OCI-LY7 (cell line): ENCODE results near the gene SLC25A26. TPM values are rescaled to one million over a fixed set of nuclear protein-coding genes. Genes with fewer than 3 reads are reported as not detected.
"Not testable (repeated sequence)": the region's sequence is repeated elsewhere in the genome, so short reads cannot be mapped to it uniquely, and the experiment has no call there.

Experiments used
- BruUV-seq: library from RNA; stranded (reverse); fragments of 400-500 nt; replicated peaks from 2 replicates; lab custom pipeline; 2021; lab: Mats Ljungman, UMichigan
- CTCF ChIA-PET: fragments of 300-600 bp; sonication (Branson Sonifier 250); formaldehyde crosslinking; loops from one replicate; lab custom pipeline; 2022; ENCODE audit warnings: antibody characterized with exemption; ENCODE audit not compliant: unreplicated experiment; lab: Charles Lee
- POLR2A ChIA-PET: fragments of 300-600 bp; sonication (Branson Sonifier 250); formaldehyde crosslinking; loops from one replicate; lab custom pipeline; 2022; ENCODE audit warnings: antibody characterized with exemption; lab: Charles Lee
- DNase-seq: peaks from one replicate; pipeline ENCODE4 v3.0.0-alpha.2; 2015; ENCODE audit warnings: low spot score
- H2AFZ ChIP-seq: fragments of 200-600 bp; sonication (generic), shearing (Covaris generic); 2 replicates; pipeline ENCODE4 v1.6.1; 2014; ENCODE audit warnings: mild to moderate bottlenecking, antibody characterized with exemption, low read length, moderate library complexity
- H3K27ac ChIP-seq: fragments of 200-600 bp; sonication (generic); 2 replicates; pipeline ENCODE4 v1.5.1; 2014; ENCODE audit warnings: mixed run types, low read depth, mild to moderate bottlenecking, moderate library complexity, low read length, inconsistent platforms; ENCODE audit not compliant: poor library complexity, severe bottlenecking
- H3K36me3 ChIP-seq: fragments of 200-600 bp; sonication (generic); 2 replicates; pipeline ENCODE4 v1.6.1; 2014; ENCODE audit warnings: mild to moderate bottlenecking, antibody characterized with exemption, low read length, moderate library complexity, mixed read lengths; ENCODE audit not compliant: insufficient read depth
- H3K4me1 ChIP-seq: fragments of 200-600 bp; sonication (generic); 2 replicates; pipeline ENCODE4 v1.5.1; 2014; ENCODE audit warnings: mild to moderate bottlenecking, low read length; ENCODE audit not compliant: insufficient read depth, poor library complexity, severe bottlenecking
- H3K4me2 ChIP-seq: fragments of 200-600 bp; sonication (generic); 2 replicates; pipeline ENCODE4 v1.6.1; 2014; ENCODE audit warnings: mild to moderate bottlenecking, low read length
- H3K4me3 ChIP-seq: fragments of 200-600 bp; sonication (generic); 2 replicates; pipeline ENCODE4 v1.5.1; 2014; ENCODE audit warnings: mild to moderate bottlenecking, low read depth, low read length; ENCODE audit not compliant: poor library complexity, severe bottlenecking
- H3K79me2 ChIP-seq: fragments of 200-600 bp; sonication (generic); 2 replicates; pipeline ENCODE4 v1.6.1; 2016; ENCODE audit warnings: low read depth, mild to moderate bottlenecking, low read length, moderate library complexity, mixed read lengths; ENCODE audit not compliant: insufficient read depth
- H3K9me2 ChIP-seq: fragments of 200-600 bp; sonication (generic); 2 replicates; pipeline ENCODE4 v1.6.1; 2016; ENCODE audit warnings: mild to moderate bottlenecking, low read length, mixed read lengths; ENCODE audit not compliant: insufficient read depth
- H3K9me3 ChIP-seq: fragments of 200-600 bp; sonication (generic); 2 replicates; pipeline ENCODE4 v1.6.1; 2014; ENCODE audit warnings: mild to moderate bottlenecking, mixed run types, low read length, mixed read lengths
- H4K20me1 ChIP-seq: fragments of 200-600 bp; sonication (generic); 2 replicates; pipeline ENCODE4 v1.6.1; 2014; ENCODE audit warnings: mild to moderate bottlenecking, antibody characterized with exemption, low read length, moderate library complexity, mixed read lengths; ENCODE audit not compliant: insufficient read depth
- CTCF ChIP-seq: fragments of 200-600 bp; sonication (generic); conservative IDR thresholded peaks from 2 replicates; pipeline ENCODE4 v1.5.1; 2014; ENCODE audit warnings: mild to moderate bottlenecking, antibody characterized with exemption, low read length, moderate library complexity, mixed read lengths
- EZH2phosphoT487 ChIP-seq: fragments of 200-600 bp; sonication (generic); IDR thresholded peaks from 2 replicates; pipeline ENCODE4 v1.6.1; 2018; ENCODE audit warnings: low read depth, borderline replicate concordance, mild to moderate bottlenecking, mixed run types, antibody characterized with exemption, low read length, moderate library complexity, mixed read lengths
- intact Hi-C: fragments of 100-400 bp; cut with micrococcal nuclease; formaldehyde crosslinking; loops from one replicate; pipeline ENCODE4 v1.10.0; 2022; ENCODE audit not compliant: unreplicated experiment
- total RNA-seq, 2 experiments: library from RNA; depleted of rRNA in 1 of 2; stranded (reverse); fragments of >200 nt in 1 of 2; shearing (Covaris generic) in 1 of 2; gene quantifications; 2 replicates each; pipeline ENCODE4 v1.2.3, GENCODE V29; 2014 to 2022

SLC25A26 gene
- total RNA-seq, 2 experiments from 2014 or later = 9.8 to 14.2 TPM

- Histone ChIP-seq H3K9me3 (peaks cover 14% of the 10 kb centered on the region), H3K36me3 (peaks cover 96% of the 10 kb centered on the region), H4K20me1 (peaks cover 5% of the 10 kb centered on the region), H3K4me1 (peaks cover 7% of the 10 kb centered on the region), H3K9me2 (no peaks in the 10 kb centered on the region), H2AFZ (no peak overlapping the region), H3K4me2 (no peak overlapping the region), H3K79me2 (peaks cover 44% of the 10 kb centered on the region), H3K27ac (no peak overlapping the region), H3K4me3 (no peak overlapping the region)
- POLR2A ChIA-PET = no interaction called here
- intact Hi-C loops = no loop called here
- BruUV-seq = no TSS peak
- TF ChIP-seq CTCF (no peak), EZH2phosphoT487 (no peak)
- no peak for DNase-seq
- CTCF ChIA-PET = no interaction called here
Observed at GRCh38 chr3:66416556-66417304, 195.9 kb downstream of the SLC25A26 start.

- Histone ChIP-seq H3K9me3 (peaks cover 29% of the 10 kb centered on the region), H3K4me3 (no peak overlapping the region), H2AFZ (no peak overlapping the region), H3K9me2 (no peaks in the 10 kb centered on the region), H3K36me3 (peaks cover 97% of the 10 kb centered on the region), H3K79me2 (peaks cover 54% of the 10 kb centered on the region), H3K4me1 (no peaks in the 10 kb centered on the region), H3K27ac (no peak overlapping the region), H4K20me1 (peaks cover 5% of the 10 kb centered on the region), H3K4me2 (no peak overlapping the region)
- DNase-seq = no peak
- intact Hi-C loops = no loop called here
- no peak for TF ChIP-seq EZH2phosphoT487
- no peak for TF ChIP-seq CTCF
- ChIA-PET POLR2A (no interaction called here), CTCF (no interaction called here)
- no TSS peak for BruUV-seq
Observed at GRCh38 chr3:66418475-66418931, 197.7 kb downstream of the SLC25A26 start.

GRCh38 chr3:66419036-66419435 is 198.2 kb downstream of the SLC25A26 start:
- no peak overlapping the region for H3K4me3 ChIP-seq
- ChIA-PET CTCF (no interaction called here), POLR2A (interaction anchor here (0.6 to 1.0 kb wide), 2 partner anchors 9 to 37 kb away, joined by 3 read pairs; no protein-coding TSS in a partner anchor)
- DNase-seq = no peak
- no peaks in the 10 kb centered on the region for H3K9me2 ChIP-seq
- H4K20me1 ChIP-seq = peaks cover 5% of the 10 kb centered on the region
- peaks cover 34% of the 10 kb centered on the region for H3K9me3 ChIP-seq
- no peak overlapping the region for H3K27ac ChIP-seq
- intact Hi-C loops = no loop called here
- H3K36me3 ChIP-seq = peaks cover 97% of the 10 kb centered on the region
- no peak overlapping the region for H3K4me2 ChIP-seq
- no peaks in the 10 kb centered on the region for H3K4me1 ChIP-seq
- H2AFZ ChIP-seq = no peak overlapping the region
- TF ChIP-seq CTCF = no peak
- TF ChIP-seq EZH2phosphoT487 = no peak
- BruUV-seq = no TSS peak
- H3K79me2 ChIP-seq = peaks cover 59% of the 10 kb centered on the region

- H3K9me3 ChIP-seq = peaks cover 44% of the 10 kb centered on the region
- BruUV-seq, H3K4me1 ChIP-seq, DNase-seq, H3K27ac ChIP-seq, H4K20me1 ChIP-seq, POLR2A ChIA-PET, H3K4me3 ChIP-seq, CTCF ChIA-PET, H2AFZ ChIP-seq, H3K4me2 ChIP-seq, intact Hi-C loops, H3K9me2 ChIP-seq: not testable (repeated sequence)
- peaks cover 99% of the 10 kb centered on the region for H3K36me3 ChIP-seq
- H3K79me2 ChIP-seq = peaks cover 80% of the 10 kb centered on the region
Observed at GRCh38 chr3:66421144-66421543, 200.3 kb downstream of the SLC25A26 start.
